Keratinocyte (primary cell): ENCODE data around the gene MMP23B. TPM values are rescaled to one million over a fixed set of nuclear protein-coding genes. Genes with fewer than 3 reads are reported as not detected.

ENCODE experiments used
- DNase-seq: peaks from one replicate; pipeline ENCODE4 v3.0.0-alpha.2; 2011; ENCODE audit warnings: low read depth, missing footprints, low spot score
- FAIRE-seq: peaks from 2 replicates; lab custom pipeline; 2011; peaks lifted over from hg19 to GRCh38; lab: Jason Lieb, UNC
- H2AFZ ChIP-seq: 2 replicates; pipeline ENCODE4 v1.6.0; 2012; ENCODE audit warnings: low read length, control low read depth, inconsistent platforms; ENCODE audit not compliant: control insufficient read depth
- H3K27ac ChIP-seq: 2 replicates; pipeline ENCODE4 v1.5.1; 2011; ENCODE audit warnings: low read length; ENCODE audit not compliant: control insufficient read depth, insufficient read depth
- H3K27me3 ChIP-seq: 3 replicates; pipeline ENCODE4 v1.6.0; 2011; ENCODE audit warnings: low read length; ENCODE audit not compliant: control insufficient read depth, insufficient read depth; ENCODE audit errors: extremely low read depth
- H3K36me3 ChIP-seq, 2 experiments: 2 replicates in 1 of 2; 3 replicates in 1 of 2; pipeline ENCODE4 v1.5.1; 2011; ENCODE audit warnings: low read length in 2 of 2, mild to moderate bottlenecking in 1 of 2; ENCODE audit not compliant: control insufficient read depth in 2 of 2, insufficient read depth in 2 of 2; ENCODE audit errors: extremely low read depth in 1 of 2
- H3K4me1 ChIP-seq: 3 replicates; pipeline ENCODE4 v1.5.1; 2011; ENCODE audit warnings: low read length; ENCODE audit not compliant: control insufficient read depth, insufficient read depth; ENCODE audit errors: extremely low read depth
- H3K4me2 ChIP-seq: 3 replicates; pipeline ENCODE4 v1.6.0; 2011; ENCODE audit warnings: low read depth, low read length; ENCODE audit not compliant: control insufficient read depth, insufficient read depth; ENCODE audit errors: extremely low read depth
- H3K4me3 ChIP-seq, 3 experiments: fragments of 200-600 bp in 1 of 3; sonication (generic) in 1 of 3; 2 replicates in 2 of 3; 3 replicates in 1 of 3; pipeline ENCODE4 v1.5.1; 2011 to 2016; ENCODE audit warnings: low read length in 3 of 3, mild to moderate bottlenecking in 3 of 3, control low read depth in 2 of 3, inconsistent platforms in 1 of 3, low read depth in 1 of 3, mixed read lengths in 1 of 3, mixed run types in 1 of 3, moderate library complexity in 1 of 3; ENCODE audit not compliant: control insufficient read depth in 2 of 3, insufficient read depth in 2 of 3; ENCODE audit errors: extremely low read depth in 1 of 3
- H3K79me2 ChIP-seq: 2 replicates; pipeline ENCODE4 v1.6.0; 2012; ENCODE audit warnings: low read length; ENCODE audit not compliant: control insufficient read depth, insufficient read depth
- H3K9ac ChIP-seq: 3 replicates; pipeline ENCODE4 v1.6.0; 2011; ENCODE audit warnings: low read length; ENCODE audit not compliant: control insufficient read depth, insufficient read depth; ENCODE audit errors: extremely low read depth
- H3K9me1 ChIP-seq: 3 replicates; pipeline ENCODE4 v1.6.0; 2011; ENCODE audit warnings: low read length; ENCODE audit not compliant: control insufficient read depth, insufficient read depth; ENCODE audit errors: extremely low read depth
- H3K9me3 ChIP-seq: 2 replicates; pipeline ENCODE4 v1.5.1; 2012; ENCODE audit warnings: low read depth, low read length; ENCODE audit not compliant: control insufficient read depth
- H4K20me1 ChIP-seq: 3 replicates; pipeline ENCODE4 v1.6.0; 2011; ENCODE audit warnings: low read length; ENCODE audit not compliant: control insufficient read depth, insufficient read depth; ENCODE audit errors: extremely low read depth
- CTCF ChIP-seq, 3 experiments: IDR thresholded peaks in 1 of 3; conservative IDR thresholded peaks in 1 of 3; optimal IDR thresholded peaks in 1 of 3; 2 replicates in 2 of 3; 3 replicates in 1 of 3; pipeline versions ENCODE3 to v1.5.1; 2011; ENCODE audit warnings: low read length in 3 of 3, mild to moderate bottlenecking in 3 of 3, moderate library complexity in 2 of 3, control low read depth in 1 of 3, inconsistent platforms in 1 of 3; ENCODE audit not compliant: insufficient read depth in 2 of 3; ENCODE audit errors: extremely low read depth in 1 of 3
- EZH2 ChIP-seq: IDR thresholded peaks from one replicate; pipeline ENCODE4 v1.6.1; 2012; ENCODE audit warnings: inconsistent platforms, mild to moderate bottlenecking, low read length, moderate library complexity
- dilution Hi-C: fragments of 300-500 bp; cut with MboI; formaldehyde crosslinking; loops from one replicate; pipeline ENCODE4 v1.7.0; 2020; ENCODE audit warnings: low sequenced_read_pairs; ENCODE audit not compliant: extremely low pct_ligation_motif_present
- polyA plus RNA-seq, 5 experiments: library from polyadenylated mRNA; depleted of rRNA in 3 of 5; stranded (reverse) in 3 of 5; stranded (forward) in 1 of 5; unstranded in 1 of 5; fragments of >200 nt; gene quantifications; 1 replicate in 1 of 5; 2 replicates in 3 of 5; 3 replicates in 1 of 5; pipeline versions ENCODE4 v1.2.1 to v1.2.3, GENCODE V29; 2011 to 2012; ENCODE audit warnings: missing spikeins in 2 of 5, low read depth in 1 of 5, low replicate concordance in 1 of 5

Gene MMP23B
- polyA plus RNA-seq, 1 donor (not counting 4 experiments of a cell fraction or from before 2014, with no cell fraction given): not detected

DNA sequence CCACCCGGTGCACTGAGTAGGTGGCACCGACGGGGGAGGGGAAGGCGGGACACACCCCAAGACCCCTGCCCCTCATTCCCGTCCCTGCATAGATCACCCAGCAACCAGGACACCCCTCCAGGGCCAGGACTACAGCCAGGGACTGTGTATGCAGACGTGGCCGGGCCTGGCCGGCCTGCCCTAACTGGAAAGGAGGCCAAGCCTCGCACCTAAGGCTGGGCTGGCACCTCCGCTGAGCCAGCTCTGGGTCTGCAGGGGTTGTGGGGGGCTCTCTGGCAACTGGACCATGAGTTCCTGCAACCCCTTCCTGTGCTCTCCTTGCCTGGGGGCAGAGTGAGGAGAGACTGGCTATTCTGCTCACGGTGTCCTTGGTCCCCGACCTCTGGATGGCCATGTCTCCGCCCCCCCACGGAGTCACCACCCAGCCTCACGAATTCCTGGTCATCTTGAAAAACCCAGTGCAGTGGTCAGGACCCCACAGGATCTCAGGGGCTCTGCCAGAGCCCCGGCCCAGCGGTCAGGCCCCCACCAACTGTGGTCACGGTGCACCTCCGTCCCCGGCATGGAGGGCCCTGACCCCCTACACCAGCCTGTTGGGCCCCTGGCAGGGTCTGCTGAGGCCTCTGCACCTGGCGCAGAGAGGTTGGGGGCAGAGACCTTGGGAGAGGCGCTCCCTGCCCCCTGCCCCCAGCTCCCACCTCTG, 31.0 kb upstream of the MMP23B start:
- Histone ChIP-seq H3K27me3 (peaks cover 21% of the 10 kb centered on the region), H4K20me1 (no peaks in the 10 kb centered on the region), H3K27ac (no peak overlapping the region), H3K9ac (no peak overlapping the region), H3K4me3 (peak overlapping the region in 1 of 3 experiments; percentile 39), H3K4me1 (peaks cover 2% of the 10 kb centered on the region), H3K36me3 (no peaks in the 10 kb centered on the region), H2AFZ (no peak overlapping the region), H3K9me1 (no peaks in the 10 kb centered on the region), H3K79me2 (no peaks in the 10 kb centered on the region), H3K9me3 (no peaks in the 10 kb centered on the region), H3K4me2 (peak overlapping the region; percentile 78)
- DNase-seq: no peak
- no peak for FAIRE-seq
- dilution Hi-C loops: no loop called here
- TF ChIP-seq EZH2 (no peak), CTCF (optimal IDR thresholded peaks at IDR 0.05 in 1 of 3, IDR thresholded peaks at IDR 0.05 in 1 of 3, conservative IDR thresholded peaks at IDR 0.05 in 1 of 3; ENCODE audit: extremely low read depth in 1 of 3, insufficient read depth in 2 of 3, low read length in 3 of 3) (no peak)

GRCh38 chr1:1601564-1602303, 30.2 kb upstream of the MMP23B start:
- FAIRE-seq (no peak), DNase-seq (no peak)
- no peak overlapping the region for H3K27ac ChIP-seq
- dilution Hi-C loops: no loop called here
- H4K20me1 ChIP-seq: no peaks in the 10 kb centered on the region
- no peaks in the 10 kb centered on the region for H3K9me1 ChIP-seq
- no peak for TF ChIP-seq EZH2
- no peak for TF ChIP-seq CTCF (optimal IDR thresholded peaks at IDR 0.05 in 1 of 3, IDR thresholded peaks at IDR 0.05 in 1 of 3, conservative IDR thresholded peaks at IDR 0.05 in 1 of 3; ENCODE audit: extremely low read depth in 1 of 3, insufficient read depth in 2 of 3, low read length in 3 of 3)
- no peaks in the 10 kb centered on the region for H3K79me2 ChIP-seq
- H3K4me3 ChIP-seq: no peak overlapping the region
- peaks cover 2% of the 10 kb centered on the region for H3K4me1 ChIP-seq
- peaks cover 16% of the 10 kb centered on the region for H3K27me3 ChIP-seq
- no peaks in the 10 kb centered on the region for H3K36me3 ChIP-seq
- H3K9ac ChIP-seq: no peak overlapping the region
- H2AFZ ChIP-seq: no peak overlapping the region
- H3K4me2 ChIP-seq: no peak overlapping the region
- no peaks in the 10 kb centered on the region for H3K9me3 ChIP-seq
